NCI-H2081 (cell line): Measurements from ENCODE around the gene ERC2.

ENCODE experiments used
- DNase-seq, 2 experiments: peaks; one replicate each; lab custom pipeline; 2025; lab: John Stamatoyannopoulos, UW

The ERC2 gene

GRCh38 chr3:55641964-55642363 is 826.3 kb downstream of the ERC2 start:
- no peak for DNase-seq

DNA sequence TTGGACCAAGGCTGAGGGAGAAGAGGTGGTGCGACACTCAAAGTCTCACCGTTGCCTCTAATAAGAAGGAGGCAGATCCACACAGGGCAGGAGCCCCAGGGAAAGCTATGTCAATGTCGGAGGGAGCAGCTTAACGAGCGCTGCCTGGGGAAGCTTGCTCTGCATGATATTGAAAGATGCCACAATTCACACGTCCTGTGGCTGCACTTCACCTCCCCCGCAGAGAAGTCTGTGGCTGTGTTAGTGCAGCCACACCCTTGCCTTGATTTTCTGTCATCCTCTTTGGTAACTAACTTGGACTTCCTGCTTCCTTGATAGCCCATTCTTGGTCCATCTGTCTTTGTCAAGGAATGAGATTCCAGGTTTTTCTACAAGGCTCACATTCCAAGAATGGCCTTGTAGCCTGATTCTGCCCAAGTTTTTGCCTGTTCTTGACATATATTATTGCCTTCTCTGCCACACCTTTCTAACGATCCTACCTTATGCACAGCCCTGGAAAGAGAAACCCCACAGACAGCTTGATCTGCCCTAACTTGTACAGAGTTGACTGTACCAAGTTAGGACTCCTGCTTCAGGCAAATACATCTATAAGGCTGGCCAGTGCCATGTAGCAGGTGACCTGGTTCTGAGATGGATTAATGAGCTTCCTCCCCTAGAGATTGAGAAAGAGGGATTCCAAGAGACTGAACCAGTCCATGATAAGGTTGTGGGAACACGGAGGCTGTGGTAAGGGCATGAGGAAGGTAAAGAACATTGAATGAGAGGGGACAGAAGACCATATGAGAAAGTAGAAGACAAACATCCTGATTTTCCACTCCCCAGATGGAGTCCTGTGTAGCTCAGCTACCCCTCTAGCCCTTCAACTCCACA is 828.1 kb downstream of the ERC2 start:
- no peak for DNase-seq

DNA sequence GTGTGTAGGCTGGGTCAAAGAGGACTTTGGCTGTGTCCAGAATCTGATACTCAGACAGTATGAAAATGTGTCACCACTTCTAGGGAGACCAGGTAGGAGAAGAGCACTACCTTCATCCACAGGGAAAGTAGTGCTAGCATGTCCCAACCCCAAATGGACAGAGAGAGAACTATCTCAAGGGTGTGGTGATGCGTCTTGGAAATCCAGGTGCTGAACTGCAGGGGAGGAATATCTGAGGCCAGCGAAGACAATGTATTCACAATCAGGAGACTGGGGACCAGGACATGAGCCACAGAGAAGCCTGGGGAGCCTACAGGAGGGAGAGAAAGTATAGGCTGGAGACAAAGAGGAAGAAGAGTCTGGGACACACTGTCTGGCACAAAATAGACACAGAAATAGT is 829.1 kb downstream of the ERC2 start:
- no peak for DNase-seq

DNA sequence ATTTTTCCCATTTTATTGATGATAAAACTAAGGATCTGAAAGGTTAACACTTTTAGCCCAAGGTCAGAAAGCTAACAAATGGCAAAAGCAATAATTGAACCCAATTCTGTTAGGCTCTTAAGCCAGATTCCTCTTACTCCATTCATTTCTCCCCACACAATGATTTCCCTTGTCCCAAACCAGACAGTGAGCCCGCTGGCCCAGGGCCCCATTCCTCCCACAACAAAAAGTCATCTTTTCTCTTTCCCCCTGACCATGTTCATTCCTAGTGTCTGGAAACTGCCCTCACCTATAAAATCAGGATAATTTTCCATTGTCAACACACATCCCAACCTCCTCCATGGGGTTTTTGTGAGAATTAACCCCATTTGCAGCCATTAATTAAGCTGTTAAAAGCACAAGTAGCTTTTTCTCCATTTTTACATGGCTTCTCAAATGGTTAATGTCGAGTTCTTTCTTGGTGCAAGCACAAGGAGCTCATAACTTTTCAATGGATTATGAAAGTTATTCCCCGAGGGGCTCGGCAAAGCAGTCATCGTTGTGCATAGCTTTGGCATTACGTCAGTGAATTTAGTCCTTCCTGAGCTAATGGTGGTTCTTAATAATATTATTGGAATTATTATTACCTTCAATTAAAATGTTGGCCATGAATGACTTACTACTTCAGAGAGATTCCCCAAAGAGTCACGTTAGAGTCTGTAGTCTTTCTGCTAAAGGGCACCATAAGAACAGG is 830.2 kb downstream of the ERC2 start:
- DNase-seq = no peak

GRCh38 chr3:55636300-55637195 is 831.7 kb downstream of the ERC2 start:
- no peak for DNase-seq

DNA sequence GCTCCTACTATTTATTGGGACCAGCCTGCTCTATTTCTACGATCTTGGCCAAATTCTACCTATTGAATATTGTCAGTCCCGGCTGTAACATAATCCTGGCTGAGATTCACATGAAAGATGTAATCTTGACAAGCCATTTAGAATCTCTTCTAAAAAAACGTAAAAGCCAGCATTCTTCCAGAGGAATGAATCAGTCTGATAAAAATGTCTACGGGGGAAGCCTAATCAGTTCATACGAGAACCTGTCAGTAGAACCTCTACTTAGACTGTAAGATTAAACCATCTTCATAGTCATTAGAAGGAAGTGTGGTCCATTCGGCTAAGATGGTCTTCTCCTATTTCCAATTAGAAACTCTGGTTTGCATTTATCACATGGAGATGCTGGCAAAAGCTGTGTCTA is 833.9 kb downstream of the ERC2 start:
- no peak for DNase-seq

DNA sequence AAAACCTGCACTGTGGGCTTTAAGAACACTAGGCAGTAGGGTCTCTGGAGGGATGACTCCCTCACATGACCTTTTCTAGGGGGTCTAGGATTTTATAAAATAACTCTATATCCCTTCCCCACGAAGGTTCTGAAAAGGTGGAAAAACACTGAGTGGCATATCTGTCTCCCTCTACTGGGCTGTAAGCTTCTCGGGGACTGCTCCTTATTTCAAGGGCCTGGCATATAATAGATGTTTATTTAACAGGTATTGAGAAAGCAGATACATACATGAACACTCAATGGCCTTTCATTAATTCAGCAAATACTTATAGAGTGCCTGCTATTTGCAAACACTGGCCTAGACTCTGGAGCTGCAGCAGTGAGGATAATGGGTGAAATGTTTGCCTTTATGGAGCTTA is 834.9 kb downstream of the ERC2 start:
- DNase-seq = no peak

DNA sequence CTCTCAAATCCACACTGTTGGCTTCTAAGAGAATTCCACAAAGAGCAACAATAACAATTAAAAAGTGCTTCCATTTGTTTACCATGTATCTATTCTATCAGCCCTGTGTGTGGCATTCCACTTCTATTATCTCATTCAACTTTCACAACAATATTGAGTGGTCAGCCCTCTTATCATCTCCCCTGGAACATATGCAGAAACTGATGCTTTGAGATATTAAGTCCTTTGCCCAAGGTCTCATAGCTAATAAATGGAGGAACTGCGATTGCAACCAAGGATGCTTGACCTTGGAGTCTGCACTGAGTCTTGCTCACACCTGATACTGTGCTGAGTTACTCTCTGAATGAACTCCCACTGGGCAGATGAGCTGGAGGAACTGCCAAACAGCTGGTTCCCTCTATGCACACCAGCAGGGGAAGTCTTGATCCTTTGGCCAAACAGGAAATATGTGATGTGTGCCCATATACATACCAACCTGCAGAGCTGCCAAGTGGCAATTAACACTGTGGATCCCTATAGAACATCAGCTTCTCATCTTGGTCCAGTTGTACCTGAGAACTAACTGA is 836.4 kb downstream of the ERC2 start:
- no peak for DNase-seq

- no peak for DNase-seq
These were observed 837.4 kb downstream of the ERC2 start for GRCh38 chr3:55630921-55631299.

- no peak for DNase-seq
These were observed 837.9 kb downstream of the ERC2 start for GRCh38 chr3:55630280-55630920.

GRCh38 chr3:55629432-55629831 is 838.8 kb downstream of the ERC2 start:
- no peak for DNase-seq

DNA sequence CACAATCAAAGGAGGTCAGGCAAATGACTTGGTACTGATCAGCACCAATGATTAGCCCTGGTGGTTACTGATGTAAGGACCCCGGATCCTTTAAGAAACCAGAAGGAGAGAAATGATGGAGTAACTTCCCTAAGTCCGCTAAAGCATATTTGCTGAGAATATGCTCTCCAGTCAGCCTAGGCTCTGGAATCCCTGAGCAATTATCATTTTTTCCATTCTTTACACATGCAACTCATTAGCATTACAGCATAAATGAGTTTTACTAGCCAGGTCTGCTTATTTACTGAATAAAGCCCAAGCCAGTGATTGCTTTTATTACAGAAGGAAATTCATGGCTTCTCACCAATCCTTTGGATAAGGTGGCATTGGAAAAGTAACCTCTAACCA is 842.0 kb downstream of the ERC2 start:
- DNase-seq = no peak

DNA sequence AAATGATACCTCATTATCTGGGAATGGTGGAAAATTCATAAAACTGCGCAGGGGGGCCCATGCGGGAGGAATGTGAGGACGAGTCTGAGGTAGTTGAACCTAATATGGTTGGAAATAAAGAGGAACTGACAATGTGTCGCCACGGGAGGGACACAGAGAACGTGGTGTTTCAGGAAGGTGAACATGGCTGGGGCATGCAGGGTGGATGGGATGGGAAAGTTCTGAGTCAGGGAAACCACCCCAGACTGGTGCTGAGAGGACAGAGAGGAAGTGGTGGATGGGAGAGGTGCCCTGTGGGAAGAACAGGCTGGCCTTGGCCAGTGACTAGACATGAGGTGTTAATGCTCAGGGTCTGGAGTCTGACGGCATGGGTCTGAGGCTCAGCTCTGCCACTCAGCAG is 844.0 kb downstream of the ERC2 start:
- DNase-seq = no peak

- no peak for DNase-seq
These were observed 844.5 kb downstream of the ERC2 start for GRCh38 chr3:55623786-55624185.

- DNase-seq = no peak
These were observed 845.5 kb downstream of the ERC2 start for GRCh38 chr3:55622733-55623132.

DNA sequence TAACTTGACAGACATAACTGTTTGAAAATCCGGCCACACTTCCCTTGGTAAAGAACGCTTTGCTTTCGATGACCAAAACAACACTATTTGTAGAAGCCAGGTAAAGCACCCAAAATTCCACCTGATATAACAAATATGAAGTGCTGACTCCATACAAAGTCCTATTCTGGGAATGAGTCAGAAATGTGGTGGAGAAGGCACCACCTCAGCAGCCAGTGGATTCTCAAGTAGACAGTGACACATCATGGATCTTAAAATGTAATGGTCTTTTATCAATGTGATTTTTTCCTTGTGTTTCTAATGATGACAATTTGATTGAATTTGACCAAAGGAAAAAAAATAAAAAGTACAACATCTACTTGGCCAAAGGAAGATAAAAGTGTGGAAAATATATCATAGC is 846.2 kb downstream of the ERC2 start:
- DNase-seq = no peak

DNA sequence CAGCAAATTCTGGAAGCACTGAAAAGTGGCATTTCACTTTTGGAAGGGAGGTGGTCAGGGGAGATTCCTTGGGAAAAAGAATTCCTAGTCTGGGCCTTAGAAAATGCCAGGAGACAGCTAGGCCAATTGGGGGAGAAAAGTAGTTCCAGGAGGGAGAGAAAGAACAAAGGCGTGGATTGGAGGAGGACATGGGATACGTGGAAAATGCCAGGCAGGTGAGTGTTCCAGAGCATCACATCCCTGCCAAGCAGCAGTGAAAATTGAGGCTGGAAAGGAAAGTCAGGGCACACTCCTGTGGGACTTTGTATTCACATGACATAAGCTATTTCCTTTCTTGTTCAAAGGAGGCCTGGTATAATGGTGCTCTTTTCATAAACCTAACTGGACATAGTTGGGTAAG is 846.6 kb downstream of the ERC2 start:
- no peak for DNase-seq

GRCh38 chr3:55621026-55621422 is 847.2 kb downstream of the ERC2 start:
- no peak for DNase-seq

DNA sequence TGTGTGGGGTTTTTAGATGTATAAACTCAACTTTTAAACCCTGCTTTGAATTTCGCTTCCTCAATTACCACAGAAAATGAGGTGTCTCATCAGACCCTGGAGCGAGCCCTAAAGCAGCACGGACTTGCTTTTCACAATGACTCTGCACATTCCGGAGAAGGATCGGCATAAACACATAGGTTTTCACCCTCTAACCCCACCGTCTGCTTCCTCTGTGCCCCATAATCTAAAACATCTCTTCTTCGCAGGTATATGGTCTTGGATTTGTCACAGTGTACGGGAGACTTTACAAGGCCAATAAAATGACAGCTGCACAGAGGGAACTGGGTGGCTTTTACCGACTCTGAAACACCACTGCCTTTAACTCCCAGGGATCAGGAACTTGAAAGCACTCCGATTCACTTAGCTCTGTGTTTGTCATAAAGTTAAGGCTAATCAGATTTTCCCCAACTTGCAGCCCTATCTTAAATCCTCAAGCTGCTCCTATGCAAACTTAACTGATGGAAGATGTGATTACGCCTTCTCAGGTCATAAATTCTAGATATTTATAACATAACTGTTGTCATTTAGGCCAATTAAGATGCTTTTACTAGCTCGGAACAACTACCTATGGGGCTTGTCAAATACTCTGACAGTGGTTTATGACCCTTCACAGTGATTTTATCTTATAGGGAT is 847.8 kb downstream of the ERC2 start:
- no peak for DNase-seq

DNA sequence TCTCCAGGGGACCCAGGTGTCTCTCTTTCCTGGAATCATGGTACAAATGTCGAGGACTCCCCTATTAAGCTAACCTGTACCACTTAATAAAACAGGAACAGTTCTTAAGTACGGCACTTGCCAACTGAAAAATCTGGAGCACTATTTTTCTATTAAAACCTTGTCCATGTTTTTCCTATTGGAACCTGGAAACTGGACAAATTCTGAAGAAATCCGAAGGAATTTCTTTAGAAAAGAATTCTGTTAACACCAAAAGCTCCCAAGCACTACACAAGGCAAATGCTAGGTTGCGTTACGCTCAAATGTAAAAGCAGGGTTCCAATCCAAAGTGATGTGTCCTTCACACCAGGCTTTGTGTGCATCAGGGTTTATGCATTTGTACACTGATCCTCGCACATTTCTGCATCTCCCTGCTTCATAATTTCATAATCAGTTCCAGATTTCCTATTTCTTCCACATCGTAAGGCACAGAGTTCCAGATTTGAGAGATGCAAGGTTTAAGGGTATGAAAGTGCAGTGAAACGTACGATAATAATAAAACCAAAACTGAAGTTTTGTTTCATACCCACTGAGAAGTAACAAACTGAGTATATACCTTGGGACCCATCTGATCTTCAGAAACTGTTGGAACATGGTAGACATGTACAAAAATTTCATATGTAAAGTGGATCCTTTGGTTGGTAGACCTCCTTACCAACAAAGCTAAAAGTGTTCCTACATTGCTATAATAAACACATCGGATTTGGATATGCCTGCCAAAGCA is 849.0 kb downstream of the ERC2 start:
- no peak for DNase-seq
